ENCODE measurements around the gene TRMT13.

- no peak for TF ChIP-seq CTCF (conservative IDR thresholded peaks at IDR 0.05)
- no peak for TF ChIP-seq ZFX (IDR thresholded peaks at IDR 0.05)
Observed at GRCh38 chr1:100183370-100183769, 50.4 kb downstream of the TRMT13 start.

Measured in C4-2B (cell line).